Measurements from ENCODE around the gene SATB2. TPM values are rescaled to one million over a fixed set of nuclear protein-coding genes. Genes with fewer than 3 reads are reported as not detected.

The SATB2 gene
- total RNA-seq, 1 donor from 2014 or later: 20.8 TPM

- Mint-ChIP-seq H3K4me3 (ENCODE audit: unreplicated experiment) (no peak overlapping the region), H3K27ac (ENCODE audit: unreplicated experiment) (no peak overlapping the region), H3K36me3 (ENCODE audit: unreplicated experiment) (peaks cover 7% of the 10 kb centered on the region), H3K27me3 (ENCODE audit: unreplicated experiment) (no peaks in the 10 kb centered on the region), H3K9me3 (ENCODE audit: unreplicated experiment) (peaks cover 2% of the 10 kb centered on the region), H3K4me1 (ENCODE audit: low read depth, unreplicated experiment) (peaks cover 3% of the 10 kb centered on the region)
- DNase-seq: no peak
- no peak for TF ChIP-seq CTCF (IDR thresholded peaks at IDR 0.05; ENCODE audit: partially characterized antibody, unreplicated experiment)
Measured at GRCh38 chr2:199220920-199221319, 236.8 kb downstream of the SATB2 start.

- Mint-ChIP-seq H3K4me3 (ENCODE audit: unreplicated experiment) (no peak overlapping the region), H3K27me3 (ENCODE audit: unreplicated experiment) (no peaks in the 10 kb centered on the region), H3K27ac (ENCODE audit: unreplicated experiment) (no peak overlapping the region), H3K9me3 (ENCODE audit: unreplicated experiment) (peaks cover 2% of the 10 kb centered on the region), H3K36me3 (ENCODE audit: unreplicated experiment) (peaks cover 7% of the 10 kb centered on the region), H3K4me1 (ENCODE audit: low read depth, unreplicated experiment) (peaks cover 3% of the 10 kb centered on the region)
- DNase-seq: no peak
- TF ChIP-seq CTCF (IDR thresholded peaks at IDR 0.05; ENCODE audit: partially characterized antibody, unreplicated experiment): no peak
Measured at GRCh38 chr2:199219551-199219950, 238.2 kb downstream of the SATB2 start.
